Measurements from ENCODE around the gene TSEN54. TPM values are rescaled to one million over a fixed set of nuclear protein-coding genes. Genes with fewer than 3 reads are reported as not detected.

The TSEN54 gene
- total RNA-seq, 1 experiment from 2014 or later: 78.7 TPM

GRCh38 chr17:75566416-75566815 lies 50.1 kb downstream of the TSEN54 start:
- intact Hi-C loops (cut with micrococcal nuclease; ENCODE audit: unreplicated experiment): no loop called here
- CTCF ChIA-PET: no interaction called here

GRCh38 chr17:75566834-75567233 lies 50.5 kb downstream of the TSEN54 start:
- Histone ChIP-seq H3K4me3 (ENCODE audit: low read depth in 2 of 2, low read length in 2 of 2) (no peak overlapping the region), H3K27me3 (ENCODE audit: control insufficient read depth, insufficient read depth, low read length) (no peaks in the 10 kb centered on the region), H3K4me1 (ENCODE audit: control insufficient read depth, insufficient read depth, low read length) (peaks cover 40% of the 10 kb centered on the region), H3K36me3 (ENCODE audit: control insufficient read depth, insufficient read depth, low read length) (no peaks in the 10 kb centered on the region), H3K27ac (ENCODE audit: low read length) (no peak overlapping the region; the same call in 1 of the 2 replicates), H3K9me3 (ENCODE audit: control insufficient read depth, insufficient read depth, low read depth, low read length) (no peaks in the 10 kb centered on the region)
- in situ Hi-C loops (cut with HindIII; ENCODE audit: low pct_unique_long_range_greater_than_20kb, low sequenced_read_pairs): no loop called here
- TF ChIP-seq, protein P1, sequence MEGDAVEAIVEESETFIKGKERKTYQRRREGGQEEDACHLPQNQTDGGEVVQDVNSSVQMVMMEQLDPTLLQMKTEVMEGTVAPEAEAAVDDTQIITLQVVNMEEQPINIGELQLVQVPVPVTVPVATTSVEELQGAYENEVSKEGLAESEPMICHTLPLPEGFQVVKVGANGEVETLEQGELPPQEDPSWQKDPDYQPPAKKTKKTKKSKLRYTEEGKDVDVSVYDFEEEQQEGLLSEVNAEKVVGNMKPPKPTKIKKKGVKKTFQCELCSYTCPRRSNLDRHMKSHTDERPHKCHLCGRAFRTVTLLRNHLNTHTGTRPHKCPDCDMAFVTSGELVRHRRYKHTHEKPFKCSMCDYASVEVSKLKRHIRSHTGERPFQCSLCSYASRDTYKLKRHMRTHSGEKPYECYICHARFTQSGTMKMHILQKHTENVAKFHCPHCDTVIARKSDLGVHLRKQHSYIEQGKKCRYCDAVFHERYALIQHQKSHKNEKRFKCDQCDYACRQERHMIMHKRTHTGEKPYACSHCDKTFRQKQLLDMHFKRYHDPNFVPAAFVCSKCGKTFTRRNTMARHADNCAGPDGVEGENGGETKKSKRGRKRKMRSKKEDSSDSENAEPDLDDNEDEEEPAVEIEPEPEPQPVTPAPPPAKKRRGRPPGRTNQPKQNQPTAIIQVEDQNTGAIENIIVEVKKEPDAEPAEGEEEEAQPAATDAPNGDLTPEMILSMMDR (IDR thresholded peaks at IDR 0.05): no peak
- TF ChIP-seq POLR2AphosphoS5 (IDR thresholded peaks at IDR 0.05; ENCODE audit: low read depth, low read length) (no peak), SIN3A (IDR thresholded peaks at IDR 0.05; ENCODE audit: borderline replicate concordance, insufficient read depth, low read depth, low read length) (no peak), TCF7L2 (IDR thresholded peaks at IDR 0.05; ENCODE audit: low read depth, low read length) (no peak), REST (IDR thresholded peaks at IDR 0.05; ENCODE audit: insufficient read depth in 1 of 2, low read depth in 2 of 2, low read length in 1 of 2) (no peak)
- no peak for DNase-seq (ENCODE audit: low read depth, low spot score)
- intact Hi-C loops (cut with micrococcal nuclease; ENCODE audit: unreplicated experiment): no loop called here
- POLR2A ChIA-PET: no interaction called here
- CTCF ChIA-PET: no interaction called here
- BruUV-seq (replicated peaks): no TSS peak
- no peak for ATAC-seq

More at GRCh38 chr17:75566416-75566815, 50.1 kb downstream of the TSEN54 start:
- Histone ChIP-seq H3K4me3 (ENCODE audit: low read depth in 2 of 2, low read length in 2 of 2) (no peak overlapping the region), H3K9me3 (ENCODE audit: control insufficient read depth, insufficient read depth, low read depth, low read length) (no peaks in the 10 kb centered on the region), H3K27ac (ENCODE audit: low read length) (peak overlapping the region; percentile 71; the same call in 1 of the 2 replicates), H3K27me3 (ENCODE audit: control insufficient read depth, insufficient read depth, low read length) (no peaks in the 10 kb centered on the region), H3K4me1 (ENCODE audit: control insufficient read depth, insufficient read depth, low read length) (peaks cover 42% of the 10 kb centered on the region), H3K36me3 (ENCODE audit: control insufficient read depth, insufficient read depth, low read length) (no peaks in the 10 kb centered on the region)
- in situ Hi-C loops (cut with HindIII; ENCODE audit: low pct_unique_long_range_greater_than_20kb, low sequenced_read_pairs): no loop called here
- no TSS peak for BruUV-seq (replicated peaks)
- ATAC-seq (no peak), DNase-seq (ENCODE audit: low read depth, low spot score) (no peak)
- TF ChIP-seq TCF7L2 (IDR thresholded peaks at IDR 0.05; ENCODE audit: low read depth, low read length) (no peak), SIN3A (IDR thresholded peaks at IDR 0.05; ENCODE audit: borderline replicate concordance, insufficient read depth, low read depth, low read length) (no peak), REST (IDR thresholded peaks at IDR 0.05; ENCODE audit: insufficient read depth in 1 of 2, low read depth in 2 of 2, low read length in 1 of 2) (no peak), POLR2AphosphoS5 (IDR thresholded peaks at IDR 0.05; ENCODE audit: low read depth, low read length) (no peak)
- TF ChIP-seq, protein P1 (IDR thresholded peaks at IDR 0.05): no peak
- POLR2A ChIA-PET: no interaction called here

All from Panc1 (cell line).